HG03097 (cell line): ENCODE data around the gene PCDH10.

Experiments
- ATAC-seq: cut with Tn5 transposase; IDR thresholded peaks from one replicate; pipeline ENCODE4 v1.9.1; 2021; ENCODE audit not compliant: unreplicated experiment, low FRiP score

Gene PCDH10

GRCh38 chr4:133148690-133149363, at the start of gene PCDH10:
PCDH10 (plus strand) TSS chr4:133149294; CDS start chr4:133150141, 847 bp downstream.
- peak; percentile 69 for ATAC-seq

GRCh38 chr4:133102043-133102442, 47.1 kb upstream of the PCDH10 start:
- ATAC-seq: no peak

GRCh38 chr4:133102612-133103409, 46.3 kb upstream of the PCDH10 start:
- ATAC-seq: no peak

GRCh38 chr4:133112641-133113040, 36.5 kb upstream of the PCDH10 start:
- no peak for ATAC-seq

GRCh38 chr4:133124746-133125145, 24.3 kb upstream of the PCDH10 start:
- ATAC-seq: no peak

GRCh38 chr4:133127500-133127899, 21.6 kb upstream of the PCDH10 start:
- no peak for ATAC-seq

GRCh38 chr4:133129237-133129636, 19.9 kb upstream of the PCDH10 start:
- no peak for ATAC-seq

GRCh38 chr4:133130171-133130570, 18.9 kb upstream of the PCDH10 start:
- no peak for ATAC-seq

GRCh38 chr4:133131829-133132460, 17.1 kb upstream of the PCDH10 start:
- no peak for ATAC-seq

- no peak for ATAC-seq
Measured at GRCh38 chr4:133136833-133137232, 12.3 kb upstream of the PCDH10 start.

- no peak for ATAC-seq
Measured at GRCh38 chr4:133137571-133137970, 11.5 kb upstream of the PCDH10 start.

GRCh38 chr4:133143775-133144430, 5.2 kb upstream of the PCDH10 start:
- ATAC-seq: no peak

GRCh38 chr4:133145241-133145640, 3.9 kb upstream of the PCDH10 start:
- no peak for ATAC-seq

GRCh38 chr4:133145758-133146573, 3.1 kb upstream of the PCDH10 start:
- ATAC-seq: no peak

GRCh38 chr4:133146574-133147241, 2.4 kb upstream of the PCDH10 start:
- peak; percentile 51 for ATAC-seq

- ATAC-seq: no peak
Measured at GRCh38 chr4:133147286-133147821, 1.7 kb upstream of the PCDH10 start.

GRCh38 chr4:133147921-133148689, 989 bp upstream of the PCDH10 start:
- ATAC-seq: no peak

- no peak for ATAC-seq
Measured at GRCh38 chr4:133149364-133149695, 236 bp downstream of the PCDH10 start.
